Breast epithelium (tissue), 3 donors: ENCODE measurements around the gene USP3.

ENCODE experiments used
- CTCF ChIP-seq, 3 donors: fragments of 450-650 bp; IDR thresholded peaks; one replicate each; pipeline ENCODE4 v1.5.1; 2016 to 2017; ENCODE audit warnings: antibody characterized with exemption in 3 of 3, mild to moderate bottlenecking in 3 of 3, moderate library complexity in 3 of 3
- POLR2A ChIP-seq: fragments of 450-650 bp; IDR thresholded peaks from one replicate; pipeline ENCODE4 v1.6.1; 2016; ENCODE audit warnings: antibody characterized with exemption, mild to moderate bottlenecking, moderate library complexity
- POLR2AphosphoS5 ChIP-seq, 3 donors: sonication (generic); formaldehyde crosslinking; IDR thresholded peaks; one replicate each; pipeline ENCODE4 v1.6.1; 2017; ENCODE audit warnings: antibody characterized with exemption in 3 of 3

- TF ChIP-seq CTCF (IDR thresholded peaks at IDR 0.05) = no peak
- TF ChIP-seq POLR2A = no peak
- no peak for TF ChIP-seq POLR2AphosphoS5 (IDR thresholded peaks at IDR 0.05)
Measured at GRCh38 chr15:63507878-63508818, 3.8 kb downstream of the USP3 start.
